GM18498 (cell line): ENCODE data around the gene SMTN.
A peak's percentile ranks its signal among the peaks of the same experiment; 100 is the strongest.
"Not testable (repeated sequence)": the region's sequence is repeated elsewhere in the genome, so short reads cannot be mapped to it uniquely, and the experiment has no call there.

Experiments
- ATAC-seq: cut with Tn5 transposase; IDR thresholded peaks from one replicate; pipeline ENCODE4 v1.9.1; 2021; ENCODE audit warnings: mild to moderate bottlenecking, moderate library complexity; ENCODE audit not compliant: unreplicated experiment

Gene SMTN

DNA sequence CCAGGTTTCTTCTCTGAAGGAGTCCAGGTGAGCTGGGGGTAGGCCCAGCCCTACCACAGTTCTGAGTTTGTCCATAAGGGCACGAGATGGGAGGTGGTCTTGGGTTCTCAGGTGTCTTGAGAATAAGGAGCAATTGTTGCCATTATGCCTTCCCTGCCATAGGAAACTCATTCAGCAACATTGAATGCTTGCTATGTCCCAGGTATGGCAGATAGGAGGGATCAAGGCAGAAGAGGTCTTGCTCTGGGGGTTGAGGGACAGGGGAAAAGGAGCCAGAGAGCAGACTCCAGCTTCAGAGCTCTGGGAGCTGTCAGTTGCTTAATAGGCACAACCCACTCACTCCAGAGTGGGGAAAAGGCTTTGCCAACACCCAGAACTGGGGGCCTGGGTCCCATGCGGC, 22.0 kb downstream of the SMTN start:
- no peak for ATAC-seq

DNA sequence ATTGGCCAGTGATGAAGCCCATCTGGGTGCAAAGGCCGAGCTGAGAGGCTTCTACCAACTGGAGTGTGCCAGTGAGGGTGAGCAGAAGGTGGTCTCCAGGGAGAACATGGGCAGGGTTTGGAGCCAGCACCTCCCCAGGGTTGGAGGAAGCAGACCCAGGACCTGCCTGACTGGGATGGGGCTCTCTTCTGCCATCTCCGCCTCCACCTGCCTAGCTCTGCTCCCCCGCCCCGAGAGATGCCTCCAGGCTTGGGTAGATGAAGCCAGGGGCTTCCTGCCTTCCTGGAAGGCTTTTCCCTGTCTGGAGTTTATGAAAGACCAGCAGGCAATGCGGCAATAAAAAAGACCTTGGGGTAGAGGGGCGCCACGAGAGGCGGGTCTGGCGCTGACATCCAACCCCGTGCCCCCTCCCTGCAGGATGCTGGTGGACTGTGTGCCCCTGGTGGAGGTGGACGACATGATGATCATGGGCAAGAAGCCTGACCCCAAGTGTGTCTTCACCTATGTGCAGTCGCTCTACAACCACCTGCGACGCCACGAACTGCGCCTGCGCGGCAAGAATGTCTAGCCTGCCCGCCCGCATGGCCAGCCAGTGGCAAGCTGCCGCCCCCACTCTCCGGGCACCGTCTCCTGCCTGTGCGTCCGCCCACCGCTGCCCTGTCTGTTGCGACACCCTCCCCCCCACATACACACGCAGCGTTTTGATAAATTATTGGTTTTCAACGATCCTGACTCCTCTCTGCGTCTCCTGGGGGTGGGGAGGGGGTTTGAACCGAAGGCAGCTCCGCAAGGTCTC, 23.0 kb downstream of the SMTN start:
- ATAC-seq = no peak

- no peak for ATAC-seq
Observed at GRCh38 chr22:31104869-31105268, 23.8 kb downstream of the SMTN start.

GRCh38 chr22:31105282-31105929, 24.3 kb downstream of the SMTN start:
- ATAC-seq = no peak

DNA sequence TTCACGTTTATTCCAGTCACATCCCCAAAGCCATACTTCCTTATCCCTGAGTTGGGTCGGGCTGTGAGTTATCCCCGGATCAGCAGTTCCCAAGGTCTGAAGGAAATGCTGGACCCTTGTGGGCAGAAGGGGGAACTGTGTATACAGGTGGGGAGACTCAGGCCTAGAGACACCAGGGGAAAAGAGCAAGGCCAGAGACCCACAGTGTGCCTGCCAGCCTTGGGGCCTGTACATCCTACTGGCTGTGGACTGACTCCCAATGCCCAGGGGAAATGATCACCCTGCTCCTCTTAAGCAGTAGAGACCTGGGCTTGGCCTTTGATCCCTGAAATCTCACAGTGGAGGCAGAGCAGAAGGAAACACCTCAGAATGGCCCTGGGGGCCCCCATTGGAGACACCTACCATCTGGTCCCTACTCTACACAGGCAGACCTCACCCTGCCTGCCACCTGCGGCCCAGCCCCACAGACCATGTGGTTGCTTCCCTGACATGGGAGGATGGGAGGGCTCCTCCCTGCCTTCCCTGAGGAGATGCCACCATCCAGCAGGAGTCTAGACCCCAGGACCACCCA, 25.0 kb downstream of the SMTN start:
- ATAC-seq = no peak

GRCh38 chr22:31106731-31107177, 25.6 kb downstream of the SMTN start:
- no peak for ATAC-seq

DNA sequence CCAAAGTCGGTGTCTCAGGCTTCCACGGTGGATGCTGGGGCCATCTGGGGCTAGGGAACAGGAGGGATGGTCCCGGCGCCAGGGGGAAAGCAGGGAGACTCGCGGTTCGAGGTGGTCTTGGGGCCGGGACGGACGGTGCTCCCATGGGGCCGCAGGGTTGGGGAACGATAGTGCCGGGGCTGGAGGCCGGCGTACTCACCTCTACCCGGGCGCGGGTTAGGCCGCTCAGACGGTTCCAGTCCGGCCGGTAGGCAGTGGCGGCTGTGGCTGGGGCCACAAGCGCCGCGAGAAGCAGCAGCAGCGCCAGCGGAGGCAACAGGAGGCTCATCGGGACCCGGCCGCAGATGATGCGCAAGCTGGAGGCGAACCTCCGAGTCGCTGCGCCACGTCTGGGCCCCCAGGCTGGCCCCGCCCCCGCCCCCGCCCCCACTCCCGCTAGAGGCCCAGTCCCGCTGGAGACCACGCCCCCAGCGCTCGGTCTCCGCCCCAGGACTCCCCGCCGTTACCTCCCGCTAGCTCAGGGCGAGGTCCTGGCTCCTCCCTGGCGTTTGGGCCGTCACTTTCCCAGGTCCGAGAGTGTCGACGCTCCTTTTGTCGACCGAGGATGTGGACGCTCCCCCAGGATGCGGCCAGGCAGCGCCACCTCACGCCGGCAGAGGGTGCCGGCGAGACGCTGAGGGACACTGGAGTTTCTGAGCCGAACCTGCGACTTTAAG, 26.2 kb downstream of the SMTN start, which contains the start of gene SELENOM:
TSS of gene SELENOM (minus strand) at position 391 of the 716 bp plus-strand sequence. CDS start at position 328, 63 bp downstream.
- ATAC-seq = peak; percentile 92

GRCh38 chr22:31107894-31108218, 26.7 kb downstream of the SMTN start:
- peak; percentile 15 for ATAC-seq

DNA sequence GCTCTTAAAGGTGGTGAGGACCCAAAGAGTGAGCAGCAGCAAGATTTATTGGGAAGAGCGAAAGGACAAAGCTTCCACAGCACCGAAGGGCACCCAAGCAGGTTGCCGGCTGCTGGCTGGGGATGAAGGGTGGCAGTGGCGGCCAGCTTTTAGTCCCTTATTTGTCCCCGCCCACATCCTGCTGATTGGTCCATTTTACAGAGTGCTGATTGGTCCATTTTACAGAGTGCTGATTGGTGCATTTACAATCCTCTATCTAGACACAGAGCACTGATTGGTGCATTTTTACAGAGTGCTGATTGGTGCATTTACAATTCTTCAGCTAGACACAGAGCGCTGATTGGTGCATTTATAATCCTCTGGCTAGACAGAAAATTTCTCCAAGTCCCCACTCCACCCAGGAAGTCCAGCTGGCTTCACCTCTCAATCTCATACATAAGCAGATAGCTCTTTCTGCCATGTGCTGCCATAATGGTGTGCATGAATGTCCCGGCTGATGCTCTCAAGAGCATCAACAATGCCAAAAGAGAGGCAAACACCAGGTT, 31.5 kb downstream of the SMTN start:
- not testable (repeated sequence) for ATAC-seq

DNA sequence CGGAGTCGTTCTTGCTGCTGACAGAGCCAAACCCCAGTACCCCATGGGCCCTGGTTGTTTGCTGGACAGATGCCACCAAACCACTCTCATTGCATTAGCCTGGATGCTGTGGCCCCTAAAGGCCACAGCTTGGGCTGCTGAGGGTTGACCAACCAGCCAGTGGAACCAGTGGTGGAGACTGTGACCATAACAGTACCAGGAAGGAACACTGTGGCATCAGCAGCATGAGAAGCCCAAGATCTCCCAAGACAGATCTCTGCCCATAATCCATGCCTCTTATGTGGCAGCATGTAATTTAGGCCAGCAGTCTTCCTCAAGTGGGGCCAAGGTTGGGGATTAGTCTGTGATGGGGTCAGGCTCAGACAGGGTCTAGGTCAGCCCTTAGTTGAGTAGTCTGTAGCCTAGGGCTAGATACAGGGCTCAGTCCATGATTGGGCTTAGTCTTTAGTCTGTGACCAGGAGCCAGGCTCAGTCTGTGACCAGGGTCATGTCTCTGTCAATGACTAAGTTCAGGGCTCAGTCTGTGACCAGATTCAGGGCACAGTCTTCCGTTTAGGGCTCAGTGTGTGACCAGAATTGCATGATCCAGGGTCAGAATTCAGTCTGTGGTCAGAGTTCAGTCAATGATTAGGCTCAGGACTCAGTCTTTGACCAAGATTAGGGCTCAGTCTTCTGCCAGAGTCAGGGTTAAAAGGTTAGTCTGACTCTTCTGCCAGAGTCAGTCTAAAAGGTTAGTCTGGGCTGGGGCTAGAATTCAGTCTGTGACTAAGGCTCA, 37.1 kb downstream of the SMTN start:
- no peak for ATAC-seq

GRCh38 chr22:31119026-31119717, 38.1 kb downstream of the SMTN start:
- ATAC-seq = no peak

DNA sequence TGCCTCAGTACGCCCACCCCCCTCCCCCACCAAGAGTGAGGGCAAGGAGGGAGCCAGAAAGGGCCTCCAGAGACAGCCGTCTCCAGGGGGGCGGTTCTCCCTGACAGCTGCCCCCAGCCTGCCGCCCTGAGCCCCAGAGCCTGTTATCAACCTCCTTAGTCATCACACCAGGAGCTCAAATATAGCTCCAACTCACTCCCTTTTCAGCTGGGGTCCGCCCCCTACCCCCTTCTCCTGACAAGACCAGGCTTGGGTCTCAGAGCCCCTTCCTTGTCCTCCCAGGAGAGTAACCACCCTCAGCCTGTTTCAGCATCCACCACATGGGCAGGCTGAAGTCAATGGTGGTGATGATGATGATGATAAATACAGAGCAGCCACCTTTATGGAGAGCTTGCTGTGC, 39.1 kb downstream of the SMTN start:
- no peak for ATAC-seq

DNA sequence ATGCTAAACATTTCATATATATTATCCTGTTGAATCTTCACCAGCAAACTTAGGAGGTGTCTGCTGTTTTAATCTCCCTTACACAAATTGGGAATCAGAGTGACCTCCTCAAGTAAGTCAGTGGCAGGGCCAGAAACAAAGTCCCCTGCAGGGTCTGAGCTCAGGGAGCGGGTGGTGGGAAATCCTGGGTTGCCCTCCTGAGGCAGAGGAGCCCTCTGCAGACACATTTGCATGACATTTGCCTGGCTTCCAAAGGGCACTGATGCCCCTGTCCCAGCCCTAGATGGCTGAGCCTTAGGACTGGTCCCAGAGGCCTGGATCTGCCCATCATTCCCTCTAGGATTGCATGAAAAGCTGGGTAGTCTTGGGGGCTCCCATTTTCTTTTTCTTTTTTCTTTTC, 39.5 kb downstream of the SMTN start:
- ATAC-seq = no peak

- ATAC-seq = no peak
Observed at GRCh38 chr22:31121403-31121802, 40.3 kb downstream of the SMTN start.

DNA sequence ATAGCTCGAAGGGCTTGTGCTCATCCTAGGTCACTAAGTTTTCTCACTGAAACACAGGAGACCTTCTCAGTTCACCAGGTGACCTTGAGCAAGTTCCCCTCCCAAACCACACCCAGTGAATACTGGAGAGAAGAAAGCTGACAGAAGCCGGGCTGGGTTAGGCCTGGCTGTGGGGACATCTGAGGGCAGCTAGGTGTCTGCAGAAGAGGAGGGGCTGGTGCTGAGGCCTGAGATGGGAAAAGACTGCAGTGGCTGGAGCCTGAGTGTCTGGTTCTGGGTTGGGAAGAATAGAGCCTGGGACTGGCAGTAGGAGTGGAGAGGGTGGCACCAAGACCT, 41.0 kb downstream of the SMTN start:
- ATAC-seq = no peak

- ATAC-seq = no peak
Observed at GRCh38 chr22:31122532-31123291, 41.6 kb downstream of the SMTN start, which contains the start of gene INPP5J. TSS of gene INPP5J (plus strand) at chr22:31122966. CDS start at chr22:31123015, 49 bp downstream.

- no peak for ATAC-seq
Observed at GRCh38 chr22:31123292-31123602, 42.1 kb downstream of the SMTN start.

DNA sequence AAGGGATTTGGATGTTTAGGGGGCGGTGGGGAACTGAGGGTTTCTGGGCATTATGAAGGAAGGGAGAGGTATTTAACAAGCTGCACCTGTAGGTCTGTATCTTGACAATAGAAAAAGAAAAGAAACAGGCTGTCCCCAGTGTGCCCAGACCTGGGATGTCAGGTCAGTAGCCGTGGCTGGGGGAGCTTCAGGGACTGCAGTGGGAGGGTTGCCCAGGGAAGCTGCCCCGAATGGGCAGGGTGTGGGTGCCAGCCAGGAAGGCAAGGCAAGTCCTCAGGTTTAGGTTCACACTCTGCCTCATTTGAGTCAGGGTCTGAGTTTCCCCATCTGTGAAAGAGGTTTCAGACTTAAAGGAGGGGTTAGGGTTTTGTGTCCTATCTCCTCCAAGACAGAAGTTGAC, 43.2 kb downstream of the SMTN start:
- no peak for ATAC-seq

- ATAC-seq = no peak
Observed at GRCh38 chr22:31124811-31125465, 43.8 kb downstream of the SMTN start.
